ENCODE data around the gene OTUD7B.
"Not testable (repeated sequence)": the region's sequence is repeated elsewhere in the genome, so short reads cannot be mapped to it uniquely, and the experiment has no call there.

The OTUD7B gene

DNA sequence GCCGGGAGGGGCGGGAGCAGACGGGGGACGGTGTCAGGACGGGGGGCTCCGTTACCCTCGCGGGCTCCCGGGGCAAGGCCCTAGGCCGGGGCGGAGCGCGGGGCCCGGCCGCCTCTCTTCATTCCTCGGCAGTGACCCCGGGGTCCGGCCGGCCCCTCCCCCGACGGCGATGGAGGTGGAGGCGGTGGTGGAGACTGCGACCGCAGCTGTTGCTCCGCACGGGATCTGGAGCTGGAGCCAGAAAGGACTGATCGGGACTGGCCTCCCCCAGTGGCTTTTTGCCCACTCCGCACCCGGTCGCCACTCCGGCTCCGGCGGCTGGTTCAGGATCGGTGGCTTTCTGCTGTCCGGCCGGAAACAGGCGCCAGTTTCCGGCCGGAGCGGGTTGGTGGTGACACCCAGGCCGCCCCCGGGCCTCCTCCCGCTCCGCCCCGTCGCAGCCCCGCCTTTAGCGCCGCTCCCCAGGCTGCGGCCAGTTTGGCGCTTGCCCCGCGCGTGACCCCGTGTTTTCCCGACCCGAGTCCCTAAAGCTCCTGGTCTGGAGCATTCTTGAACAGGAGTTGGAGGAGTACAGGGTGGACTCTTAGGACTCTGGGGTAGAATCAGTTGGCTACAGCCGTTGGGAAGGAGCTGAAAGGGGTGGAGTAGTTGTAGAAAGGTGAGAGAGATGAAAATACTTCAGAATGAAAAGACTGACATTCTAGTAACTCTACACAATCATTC, at the start of gene OTUD7B:
Gene OTUD7B, minus strand, starts transcription at position 334 of the 723 bp plus-strand sequence. CDS start 33,216 bp downstream, outside the sequence.
- DNase-seq, result peak; percentile 87

DNA sequence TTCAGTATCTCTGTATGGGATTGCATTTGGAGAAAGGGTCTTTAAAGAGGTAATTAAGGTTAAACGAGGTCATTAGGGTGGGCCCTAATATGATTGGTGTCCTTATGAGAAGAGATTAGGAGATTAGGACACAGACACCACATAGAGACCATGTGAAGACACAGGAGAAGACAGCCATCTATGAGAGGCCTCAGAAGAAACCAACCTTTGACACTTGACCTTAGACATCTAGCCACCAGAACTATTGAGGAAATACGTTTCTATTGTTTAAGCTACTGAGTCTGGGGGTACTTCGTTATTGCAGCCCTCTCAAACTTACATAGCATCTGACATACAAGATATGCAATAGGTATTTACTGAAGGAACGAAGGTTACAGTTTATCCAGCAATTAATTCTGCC, 49.7 kb upstream of the OTUD7B start:
- DNase-seq, result no peak

DNA sequence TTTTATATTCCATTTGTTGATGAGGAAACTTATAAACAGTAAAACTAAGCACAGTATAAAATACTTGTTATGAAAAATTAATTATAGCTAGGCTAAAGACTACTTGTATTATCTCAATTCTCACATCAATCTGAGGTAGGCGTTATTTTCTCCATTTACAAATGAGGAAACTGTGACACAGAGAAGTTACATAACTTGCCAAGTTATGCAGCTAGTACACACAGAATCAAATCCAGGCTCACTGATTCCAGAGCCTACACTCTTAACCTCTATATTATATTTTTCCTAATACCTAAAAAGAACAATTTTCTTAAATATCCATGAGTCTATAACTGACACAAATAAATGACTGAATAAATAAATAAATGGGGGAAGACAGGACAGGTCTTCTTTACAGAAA, 45.9 kb upstream of the OTUD7B start:
- no peak for DNase-seq

DNA sequence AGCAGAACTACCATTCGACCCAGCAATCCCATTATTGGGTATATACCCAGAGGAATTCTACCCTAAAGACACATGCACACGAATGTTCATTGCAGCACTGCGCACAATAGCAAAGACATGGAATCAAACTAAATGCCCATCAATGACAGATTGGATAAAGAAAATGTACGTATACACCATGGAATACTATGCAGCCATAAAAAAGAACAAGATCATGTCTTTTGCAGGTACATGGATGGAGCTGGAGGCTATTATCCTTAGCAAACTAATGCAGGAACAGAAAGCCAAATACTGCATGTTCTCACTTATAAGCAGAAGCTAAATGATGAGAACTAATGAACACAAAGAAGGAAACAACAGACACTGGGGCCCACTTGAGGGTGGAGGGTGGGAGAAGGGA, 45.0 kb upstream of the OTUD7B start:
- not testable (repeated sequence) for DNase-seq

DNA sequence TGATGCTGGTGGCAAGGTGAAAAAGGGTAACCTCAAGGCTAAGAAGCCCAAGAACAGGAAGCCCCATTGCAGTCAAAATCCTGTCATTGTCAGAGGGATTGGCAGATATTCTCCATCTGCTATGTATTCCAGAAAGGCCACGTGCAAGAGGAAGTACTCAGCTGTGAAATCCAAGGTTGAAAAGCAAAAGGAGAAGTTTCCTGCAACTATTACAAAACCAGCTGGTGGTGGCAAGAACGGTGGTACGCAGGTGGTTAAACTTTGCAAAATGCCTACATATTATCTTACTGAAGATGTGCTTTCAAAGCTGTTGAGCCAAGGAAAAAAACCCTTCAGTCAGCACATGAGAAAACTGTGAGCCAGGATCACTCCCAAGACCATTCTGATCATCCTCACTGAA, 43.4 kb upstream of the OTUD7B start:
- DNase-seq, result no peak

DNA sequence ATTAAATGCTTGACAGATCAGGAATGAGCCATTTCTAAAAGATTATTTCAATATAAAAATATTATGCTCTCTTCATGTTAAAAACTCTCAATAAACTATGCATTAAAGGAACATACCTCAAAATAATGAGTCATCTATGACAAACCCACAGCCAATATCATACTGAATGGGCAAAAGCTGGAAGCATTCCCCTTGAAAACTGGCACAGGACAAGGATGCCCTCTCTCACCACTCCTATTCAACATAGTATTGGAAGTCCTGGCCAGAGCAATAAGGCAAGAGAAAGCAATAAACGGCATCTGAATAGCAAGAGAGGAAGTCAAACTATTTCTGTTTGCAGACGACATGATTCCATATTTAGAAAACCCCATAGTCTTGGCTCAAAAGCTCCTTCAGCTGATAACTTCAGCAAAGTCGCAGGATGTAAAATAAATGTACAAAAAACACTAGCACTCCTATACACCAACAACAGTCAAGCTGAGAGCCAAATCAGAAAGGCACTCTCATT, 41.4 kb upstream of the OTUD7B start:
- not testable (repeated sequence) for DNase-seq

DNA sequence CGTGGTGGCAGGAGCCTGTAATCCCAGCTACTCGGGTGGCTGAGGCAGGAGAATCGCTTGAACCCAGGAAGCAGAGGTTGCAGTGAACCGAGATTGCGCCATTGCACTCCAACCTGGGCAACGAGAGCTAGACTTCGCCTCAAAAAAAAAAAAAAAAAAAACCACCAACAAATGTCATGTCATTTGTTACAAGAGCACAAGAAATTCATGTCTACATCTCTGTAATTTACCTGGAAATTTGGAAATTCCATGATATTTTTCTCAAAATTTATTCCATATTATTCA, 40.5 kb upstream of the OTUD7B start:
- no peak for DNase-seq

DNA sequence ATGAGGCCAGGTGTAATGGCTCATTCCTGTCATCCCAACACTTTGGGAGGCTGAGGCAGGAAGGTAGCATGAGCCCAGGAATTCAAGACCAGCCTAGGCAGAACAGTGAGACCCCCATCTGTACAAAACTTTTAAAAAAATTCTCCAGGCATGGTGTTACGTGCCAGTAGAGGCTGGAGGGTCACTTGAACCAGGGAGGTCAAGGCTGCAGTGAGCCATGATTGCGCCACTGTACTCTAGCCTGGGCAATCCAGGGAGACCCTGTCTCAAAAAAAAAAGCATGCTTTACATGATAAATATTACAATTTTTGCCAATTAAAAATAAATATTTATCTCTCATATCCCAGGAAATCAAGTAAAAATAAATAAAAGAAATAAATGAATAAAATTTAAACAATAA, 39.4 kb upstream of the OTUD7B start:
- no peak for DNase-seq

DNA sequence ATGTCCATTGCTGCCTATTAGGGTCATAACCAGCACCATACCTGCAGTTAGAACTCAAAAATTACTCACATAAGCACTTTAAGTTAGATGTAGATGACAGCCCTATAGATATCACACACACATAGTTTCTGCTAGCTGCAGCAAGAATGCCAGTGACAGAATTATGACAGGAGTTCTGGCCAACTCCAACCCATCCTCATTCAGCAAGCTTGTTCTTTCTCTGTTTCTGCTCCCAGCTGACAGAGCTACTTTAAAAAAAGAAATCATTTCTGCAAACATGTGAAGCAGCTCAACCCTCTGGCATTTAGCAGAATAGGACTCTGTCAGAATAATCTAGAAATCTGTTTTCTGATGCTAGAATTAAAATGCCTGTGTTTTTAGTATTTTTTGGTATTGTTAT, 23.8 kb upstream of the OTUD7B start:
- no peak for DNase-seq

DNA sequence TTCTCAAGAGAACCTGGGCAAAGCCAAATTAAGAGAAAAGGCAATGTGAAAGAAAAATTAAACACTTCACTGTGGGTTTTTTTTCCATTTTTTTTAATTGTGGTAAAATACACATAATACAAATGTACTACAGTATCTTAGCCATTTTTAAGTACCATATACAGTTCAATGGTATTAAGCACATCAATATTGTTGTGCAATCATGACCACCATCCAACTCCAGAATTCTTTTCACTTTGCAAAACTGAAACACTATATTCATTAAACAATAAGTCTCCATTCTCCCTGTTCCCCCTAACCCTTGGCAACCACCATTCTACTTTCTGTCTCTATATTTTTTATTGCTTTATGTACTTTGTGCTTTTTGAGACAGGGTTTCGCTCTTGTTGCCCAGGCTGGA, 17.8 kb upstream of the OTUD7B start:
- no peak for DNase-seq

DNA sequence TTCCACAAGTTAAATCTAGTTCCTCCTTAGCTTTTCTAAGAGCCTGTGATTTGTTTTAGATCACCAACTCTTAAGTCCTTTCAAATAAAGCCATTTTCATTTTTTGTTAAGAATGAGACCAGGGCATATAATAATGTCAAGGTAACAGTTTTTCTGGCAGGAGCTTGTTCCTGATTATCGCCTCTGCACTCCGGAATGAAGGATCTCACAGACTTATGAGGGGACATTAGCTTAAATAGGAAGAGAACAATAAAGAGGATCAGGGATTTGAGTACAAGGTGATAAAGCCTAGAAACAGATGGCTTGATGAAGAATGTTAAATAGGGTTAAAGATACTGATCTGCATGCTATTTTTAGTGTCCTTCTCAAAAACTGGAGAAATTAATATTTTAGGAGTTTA, 13.6 kb upstream of the OTUD7B start:
- no peak for DNase-seq

DNA sequence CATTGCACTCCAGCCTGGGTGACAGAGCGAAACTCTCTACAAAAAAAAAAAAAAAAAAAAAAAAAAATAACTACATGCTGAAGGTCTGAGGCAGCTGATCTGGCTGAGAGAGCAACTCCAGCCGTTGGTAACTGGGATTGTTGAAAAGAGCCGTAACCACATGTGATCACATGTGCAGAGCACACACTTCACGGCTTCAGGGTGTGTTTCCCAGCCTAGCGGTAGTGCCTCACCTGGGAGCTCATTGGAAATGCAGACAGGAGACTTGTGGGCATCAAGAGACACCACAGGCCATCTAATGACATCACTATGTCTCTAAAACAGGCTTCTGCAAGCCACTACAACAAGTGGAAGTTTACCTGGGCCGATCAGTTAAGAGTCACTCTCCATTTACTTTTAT, 11.8 kb upstream of the OTUD7B start:
- no peak for DNase-seq

DNA sequence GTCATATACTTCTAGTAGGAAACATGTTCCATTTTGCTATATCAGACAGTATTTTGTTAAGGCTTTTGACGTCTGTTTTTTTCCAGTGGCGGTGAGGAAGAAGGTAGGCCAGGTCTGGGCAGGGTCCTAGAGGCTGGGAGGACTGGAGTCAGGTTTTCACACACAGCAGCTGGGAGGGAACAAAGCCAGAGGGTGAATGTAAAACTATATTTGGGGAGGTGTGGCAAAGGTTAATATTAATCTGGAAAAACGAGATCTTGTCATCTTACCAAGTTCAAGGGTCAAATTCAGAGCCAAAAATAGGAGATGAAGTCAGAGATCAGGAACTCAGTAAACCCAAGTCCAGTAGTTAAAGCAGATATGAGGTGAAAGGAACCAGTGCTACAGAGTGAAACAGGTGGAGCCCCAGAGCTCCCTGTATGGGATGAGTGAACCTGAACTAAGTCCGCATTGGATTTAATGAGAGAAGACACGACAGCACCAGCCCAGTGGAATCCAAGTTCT, 10.7 kb upstream of the OTUD7B start:
- no peak for DNase-seq

DNA sequence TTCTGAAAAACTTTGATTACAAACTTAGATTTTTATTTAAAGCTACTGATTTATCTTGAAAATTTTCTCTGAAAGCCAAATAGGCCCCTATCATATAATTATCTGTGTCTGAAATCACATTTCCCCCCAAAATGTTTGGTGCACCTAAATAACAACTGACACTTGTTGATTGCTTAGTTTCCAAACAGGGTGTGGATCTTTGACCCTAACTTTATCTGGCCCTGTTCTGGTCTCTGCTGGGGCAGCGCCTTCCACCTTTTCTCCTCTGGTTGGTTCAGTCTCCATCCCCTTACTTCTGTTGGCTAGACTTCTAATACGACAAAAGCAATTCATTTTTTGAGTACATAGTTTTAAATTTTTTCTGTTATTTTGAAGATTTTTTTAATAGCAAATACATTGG, 10.2 kb upstream of the OTUD7B start:
- DNase-seq, result no peak

DNA sequence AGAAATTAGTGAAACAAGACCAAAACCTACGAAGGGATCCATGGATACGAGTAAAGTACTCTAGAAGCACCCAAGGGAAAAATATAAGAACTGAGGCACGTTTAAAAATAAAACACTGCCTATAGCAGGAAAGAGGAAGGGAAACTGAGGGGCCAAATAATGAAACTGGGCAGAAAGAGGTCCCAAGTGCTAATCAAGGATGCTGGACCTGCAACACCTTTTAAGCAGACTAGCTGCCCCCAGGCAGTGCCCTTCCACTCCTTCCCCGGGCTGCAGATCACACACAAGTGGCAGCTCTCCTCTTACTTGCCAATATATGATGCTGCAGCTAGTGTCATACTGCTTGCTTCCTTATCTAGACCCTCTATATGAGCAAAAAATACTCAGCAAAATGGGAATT, 7.6 kb upstream of the OTUD7B start:
- DNase-seq, result no peak

DNA sequence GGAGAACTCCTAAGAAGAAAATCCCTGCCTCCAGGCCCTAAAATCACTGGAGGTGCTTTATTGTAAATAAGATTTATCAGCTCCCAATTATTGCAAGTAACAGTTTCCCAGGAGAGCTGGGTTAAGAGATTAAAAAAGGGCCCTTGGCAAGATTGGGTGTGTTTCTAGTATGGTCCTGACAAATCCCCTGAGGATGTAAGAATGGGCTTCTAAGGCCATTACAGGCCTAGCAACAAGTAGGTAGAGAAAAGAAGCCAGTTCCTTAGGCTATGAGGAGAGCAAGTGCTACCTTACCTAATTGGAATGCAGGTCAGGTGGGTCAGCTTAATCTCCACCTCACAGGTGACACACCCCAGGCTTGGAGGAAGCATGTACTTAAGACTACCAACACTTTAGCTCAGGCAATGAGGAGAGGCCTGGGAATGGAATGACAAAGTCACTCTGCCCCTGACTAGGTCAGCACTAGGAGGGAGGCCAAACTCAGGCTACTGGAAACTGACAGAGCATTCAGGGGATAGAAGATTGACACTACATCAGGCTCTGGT, 6.8 kb upstream of the OTUD7B start:
- no peak for DNase-seq

DNA sequence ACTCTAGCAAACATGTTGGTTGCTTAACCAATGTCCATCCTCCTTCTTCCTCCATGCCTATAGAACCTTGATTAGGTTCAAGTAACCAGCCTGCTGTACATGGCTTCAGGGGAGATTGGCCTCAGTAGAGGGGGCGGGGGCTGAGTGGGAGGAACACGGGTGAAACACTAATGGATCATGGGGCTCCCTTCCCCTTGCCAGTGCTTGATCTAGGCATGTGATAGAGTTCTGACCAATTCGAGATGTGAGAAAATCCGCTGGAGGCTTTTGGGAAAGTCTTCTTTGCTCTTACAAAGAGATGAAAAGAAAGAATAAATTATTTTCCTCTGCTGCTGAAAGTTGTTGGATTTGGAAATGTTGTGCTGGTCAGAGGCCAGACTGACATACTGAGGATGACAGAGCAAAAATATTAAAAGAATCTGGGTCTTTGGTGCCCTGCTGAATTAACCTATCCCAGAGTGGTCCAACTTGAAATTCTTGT, 5.2 kb upstream of the OTUD7B start:
- DNase-seq, result no peak

DNA sequence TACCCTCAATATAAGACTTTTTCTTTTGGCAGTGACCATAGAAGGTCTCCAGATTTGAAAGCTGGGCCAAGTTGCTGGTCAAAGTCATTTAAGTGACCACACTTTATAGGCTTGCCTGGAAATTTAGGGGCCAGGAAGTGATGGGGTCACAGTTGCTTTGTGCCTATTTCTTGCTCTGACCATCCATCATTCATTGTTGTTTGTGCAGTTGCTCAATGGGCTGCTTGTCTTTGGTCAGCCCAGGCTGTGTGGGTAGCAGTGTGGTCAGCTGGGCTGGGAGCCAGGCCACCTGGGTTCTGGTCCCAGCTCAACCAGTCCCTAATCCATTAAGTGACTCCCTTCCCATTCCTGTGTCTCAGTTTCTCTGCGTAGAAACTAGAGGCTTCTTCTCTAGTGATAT, 2.1 kb upstream of the OTUD7B start:
- DNase-seq, result no peak

DNA sequence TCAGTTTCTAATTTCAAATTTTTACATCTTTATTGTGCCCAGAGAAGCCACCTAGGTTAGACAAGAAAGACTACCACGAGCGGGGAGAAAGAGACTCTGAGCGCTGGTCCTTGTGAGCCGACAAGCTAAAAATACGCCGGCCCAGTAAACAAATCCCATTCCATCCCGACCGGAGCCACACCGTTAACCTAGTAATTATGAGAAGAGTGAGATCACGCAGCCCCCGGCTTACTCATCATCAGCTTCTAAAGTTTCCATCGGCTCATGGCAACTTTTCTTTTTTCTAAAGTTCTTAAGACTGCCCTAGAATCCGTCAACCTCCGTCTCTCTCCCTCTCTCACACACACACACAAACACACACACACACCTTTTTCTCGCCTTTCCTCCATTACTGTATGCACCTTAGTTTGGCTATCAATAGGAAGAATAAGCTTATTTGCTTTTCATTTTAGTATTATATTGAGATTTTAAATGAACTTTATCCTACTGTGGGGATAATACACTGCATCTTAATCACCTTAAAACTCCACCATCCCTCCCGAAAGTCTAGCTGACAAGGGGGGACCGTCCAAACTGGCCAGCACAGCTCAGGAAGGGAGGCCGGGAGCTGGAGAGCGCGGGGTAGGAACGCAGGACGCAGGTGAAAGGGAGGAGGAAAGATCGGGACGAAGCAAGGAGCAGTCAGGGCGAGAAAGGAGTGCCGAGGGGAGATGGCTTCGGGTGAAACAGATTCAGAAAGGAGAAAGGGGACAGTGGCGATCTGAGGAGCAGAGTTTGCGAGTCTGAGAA, 728 bp downstream of the OTUD7B start:
- DNase-seq, result peak; percentile 68

DNA sequence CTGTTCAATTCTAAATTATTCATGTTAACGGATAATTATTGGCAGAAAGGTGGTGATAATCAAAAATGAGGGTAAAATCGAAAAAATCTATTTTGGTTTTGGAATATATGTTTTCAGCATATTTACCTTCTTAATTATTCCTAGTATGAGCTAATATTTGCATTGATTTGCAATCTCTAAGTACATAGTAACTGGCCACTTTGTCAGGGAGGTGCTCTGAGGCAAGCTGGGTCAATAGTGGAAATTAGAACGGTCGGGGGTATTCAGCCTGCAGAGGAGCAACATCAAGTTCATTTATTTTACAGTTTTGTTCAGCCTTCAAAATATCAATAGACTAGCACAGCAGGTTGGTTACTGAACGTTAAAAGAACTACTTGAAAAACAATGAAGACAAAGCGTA, 1.8 kb downstream of the OTUD7B start:
- no peak for DNase-seq

DNA sequence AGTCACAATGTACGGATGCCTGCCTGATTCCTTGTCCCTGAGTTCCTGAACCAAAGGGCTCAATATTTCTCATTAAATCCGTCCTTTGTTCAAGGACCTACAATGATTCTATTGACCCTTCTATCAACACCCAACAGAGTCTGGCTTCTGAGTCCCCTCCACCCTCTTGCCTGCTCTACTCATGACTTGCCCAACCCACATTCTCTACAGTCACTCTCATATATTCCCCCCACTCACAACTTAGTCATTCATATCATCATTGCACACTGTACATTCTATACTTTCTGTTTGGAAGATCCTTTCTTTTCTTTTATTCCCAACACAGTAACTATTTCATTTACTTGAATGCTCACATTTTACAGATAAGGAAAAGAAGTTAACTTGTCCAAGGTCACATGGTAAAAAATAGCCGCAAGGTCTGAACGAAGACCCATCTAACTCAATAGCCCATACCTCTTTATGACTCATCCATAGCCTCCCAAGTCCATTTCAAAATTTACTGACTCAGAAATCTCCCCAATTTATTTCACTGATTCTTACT, 3.6 kb downstream of the OTUD7B start:
- DNase-seq, result peak; percentile 8

DNA sequence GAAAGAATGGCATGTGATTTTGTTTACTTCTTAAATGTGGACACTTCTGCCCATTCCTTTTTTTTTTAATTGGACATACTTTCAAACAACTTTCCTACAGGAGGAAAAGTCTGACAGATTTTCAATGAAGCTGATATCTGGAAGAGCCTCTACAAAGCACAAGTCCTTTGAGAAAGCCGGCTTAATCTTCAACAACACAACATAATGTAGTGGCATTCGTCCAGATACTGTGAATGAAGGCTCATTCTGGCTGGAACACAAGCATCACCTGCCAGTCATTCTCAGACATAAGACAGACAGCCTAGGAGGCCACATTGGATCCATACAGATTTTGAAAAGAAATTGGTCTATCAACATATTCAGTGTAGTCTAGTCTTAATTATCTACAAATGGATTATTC, 4.9 kb downstream of the OTUD7B start:
- no peak for DNase-seq

DNA sequence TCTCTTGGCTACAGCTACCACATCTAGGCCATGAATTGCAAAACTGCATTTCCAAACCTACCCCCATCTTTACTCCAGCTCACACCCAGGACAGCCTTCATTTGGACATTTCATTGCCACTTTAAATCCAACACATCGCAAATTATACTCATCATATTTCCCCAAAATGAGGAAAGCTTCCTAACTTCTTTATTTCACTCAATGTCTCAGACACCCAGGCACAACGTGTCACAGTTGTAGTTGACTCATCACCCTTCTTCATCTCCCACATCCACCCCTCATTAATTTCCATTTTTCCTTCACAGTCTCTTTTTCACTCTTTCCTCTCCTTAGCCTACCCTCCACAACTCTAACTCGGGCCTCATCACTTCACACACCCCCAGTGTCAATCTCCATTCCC, 6.7 kb downstream of the OTUD7B start:
- DNase-seq, result no peak

DNA sequence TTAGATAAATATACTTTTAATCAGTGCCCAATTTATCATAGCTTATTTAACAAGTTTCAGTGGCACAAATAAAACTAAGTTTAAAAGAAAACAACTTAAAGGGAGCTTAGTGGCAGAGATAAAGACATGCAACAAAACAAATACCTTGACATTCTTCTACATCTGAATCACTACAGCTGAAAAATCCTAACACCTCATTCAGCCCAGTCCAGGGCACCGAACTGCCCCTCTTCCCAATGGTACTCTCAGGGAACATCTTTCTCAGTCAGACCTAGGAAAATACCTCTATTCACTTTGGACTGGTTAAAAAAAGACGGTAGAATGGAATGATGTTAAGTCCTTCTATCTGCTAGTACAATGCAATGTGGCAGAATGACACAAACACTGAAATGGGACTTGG, 8.3 kb downstream of the OTUD7B start:
- no peak for DNase-seq

All from activated CD4-positive, alpha-beta T cell treated with anti-CD3 and anti-CD28 coated beads, Interleukin-2, Interleukin-6, amounts not matched to agents 100 ng/mL and 50 ng/mL, durations not matched to agents 16 hours and 8 hours (primary cell).